ENCODE measurements around the gene CCDC85B. TPM values are rescaled to one million over a fixed set of nuclear protein-coding genes. Genes with fewer than 3 reads are reported as not detected.

The CCDC85B gene
- total and polyA plus RNA-seq, 10 donors = 38.7 to 131 (median 51.3) TPM

DNA sequence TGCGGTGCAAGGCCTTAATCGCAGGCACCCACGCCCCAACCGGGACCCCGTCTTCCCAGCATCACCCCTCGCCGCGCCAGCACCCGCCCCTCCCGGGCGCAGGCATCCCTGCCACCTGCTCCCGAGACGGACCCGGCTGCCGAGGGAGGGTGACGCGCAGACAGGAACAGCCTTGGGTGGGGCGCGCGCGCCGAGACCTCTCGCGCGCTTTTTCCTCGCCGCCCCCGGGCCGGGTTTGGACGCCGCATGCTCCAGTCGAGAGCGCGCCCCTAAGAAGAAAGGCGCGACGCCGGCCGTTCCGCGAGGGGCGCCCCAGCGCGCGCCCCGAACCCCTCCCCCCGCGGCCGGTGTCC is 33.0 kb upstream of the CCDC85B start:
- H3K9me3 ChIP-seq = no peaks in the 10 kb centered on the region
- peaks cover 40 to 83% (median 72%) of the 10 kb centered on the region in 6 donors for H3K4me1 ChIP-seq
- intact Hi-C loops (cut with DNase I; ENCODE audit: low total_unique reads) = no loop called here
- TF ChIP-seq POLR2A (IDR thresholded peaks at IDR 0.05) (peak in 1 of 3 donors; percentile 4), POLR2AphosphoS5 (IDR thresholded peaks at IDR 0.05) (no peak)
- TF ChIP-seq, protein P1, sequence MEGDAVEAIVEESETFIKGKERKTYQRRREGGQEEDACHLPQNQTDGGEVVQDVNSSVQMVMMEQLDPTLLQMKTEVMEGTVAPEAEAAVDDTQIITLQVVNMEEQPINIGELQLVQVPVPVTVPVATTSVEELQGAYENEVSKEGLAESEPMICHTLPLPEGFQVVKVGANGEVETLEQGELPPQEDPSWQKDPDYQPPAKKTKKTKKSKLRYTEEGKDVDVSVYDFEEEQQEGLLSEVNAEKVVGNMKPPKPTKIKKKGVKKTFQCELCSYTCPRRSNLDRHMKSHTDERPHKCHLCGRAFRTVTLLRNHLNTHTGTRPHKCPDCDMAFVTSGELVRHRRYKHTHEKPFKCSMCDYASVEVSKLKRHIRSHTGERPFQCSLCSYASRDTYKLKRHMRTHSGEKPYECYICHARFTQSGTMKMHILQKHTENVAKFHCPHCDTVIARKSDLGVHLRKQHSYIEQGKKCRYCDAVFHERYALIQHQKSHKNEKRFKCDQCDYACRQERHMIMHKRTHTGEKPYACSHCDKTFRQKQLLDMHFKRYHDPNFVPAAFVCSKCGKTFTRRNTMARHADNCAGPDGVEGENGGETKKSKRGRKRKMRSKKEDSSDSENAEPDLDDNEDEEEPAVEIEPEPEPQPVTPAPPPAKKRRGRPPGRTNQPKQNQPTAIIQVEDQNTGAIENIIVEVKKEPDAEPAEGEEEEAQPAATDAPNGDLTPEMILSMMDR (IDR thresholded peaks at IDR 0.05 in 8 of 11, conservative IDR thresholded peaks at IDR 0.05 in 3 of 11) = no peak
- 0 to 1% (median 0%) methylated on average over 6 to 49 of the region's 49 CpGs for WGBS, 5 donors
- H3K27me3 ChIP-seq (replicated peaks in 1 of 7) = no peaks in the 10 kb centered on the region
- H3K36me3 ChIP-seq = peaks cover 7 to 52% (median 46%) of the 10 kb centered on the region in 6 donors
- H3K4me3 ChIP-seq = peak overlapping the region; percentile 76 to 100 (median 99)
- DNase-seq = no peak
- H3K27ac ChIP-seq = peak overlapping the region; percentile 93 to 99 (median 97)

GRCh38 chr11:65857853-65858680 is 32.4 kb upstream of the CCDC85B start, which contains the start of gene CFL1:
TSS of gene CFL1 (minus strand) at chr11:65858180. CDS start at chr11:65858099, 81 bp downstream.
- H3K4me3 ChIP-seq = peak within 1 kb of the TSS; percentile 76 to 100 (median 99)

GRCh38 chr11:65858681-65859087 is 31.8 kb upstream of the CCDC85B start:
- H3K27me3 ChIP-seq (replicated peaks in 1 of 7) = no peaks in the 10 kb centered on the region
- H3K4me1 ChIP-seq = peaks cover 40 to 82% (median 72%) of the 10 kb centered on the region in 6 donors
- no peak for DNase-seq
- TF ChIP-seq, protein P1 (IDR thresholded peaks at IDR 0.05 in 8 of 11, conservative IDR thresholded peaks at IDR 0.05 in 3 of 11) = no peak
- TF ChIP-seq POLR2AphosphoS5 (IDR thresholded peaks at IDR 0.05) (no peak), POLR2A (IDR thresholded peaks at IDR 0.05) (no peak)
- peak overlapping the region; percentile 93 to 99 (median 97) for H3K27ac ChIP-seq
- 0 to 1% (median 1%) methylated on average over 10 of the region's 10 CpGs for WGBS, 5 donors
- intact Hi-C loops (cut with DNase I; ENCODE audit: low total_unique reads) = no loop called here
- no peaks in the 10 kb centered on the region for H3K9me3 ChIP-seq
- peaks cover 8 to 52% (median 46%) of the 10 kb centered on the region in 6 donors for H3K36me3 ChIP-seq
- peak overlapping the region; percentile 76 to 100 (median 99) for H3K4me3 ChIP-seq

More at GRCh38 chr11:65857853-65858680, 32.4 kb upstream of the CCDC85B start, which contains the start of gene CFL1:
- TF ChIP-seq POLR2A (IDR thresholded peaks at IDR 0.05) (peak; percentile 96 to 99 (median 98)), POLR2AphosphoS5 (IDR thresholded peaks at IDR 0.05) (peak; percentile 99 to 100 (median 100))
- TF ChIP-seq, protein P1 (IDR thresholded peaks at IDR 0.05 in 8 of 11, conservative IDR thresholded peaks at IDR 0.05 in 3 of 11) = peak in 3 of 11 experiments; percentile 29 to 55 (median 40)
- H3K27ac ChIP-seq = peak within 1 kb of the TSS; percentile 93 to 99 (median 97)
- peak; percentile 99 for DNase-seq
- intact Hi-C loops (cut with DNase I; ENCODE audit: low total_unique reads) = no loop called here
- peaks cover 40 to 83% (median 72%) of the 10 kb centered on the region in 6 donors for H3K4me1 ChIP-seq
- H3K27me3 ChIP-seq (replicated peaks in 1 of 7) = no peaks in the 10 kb centered on the region
- peaks cover 7 to 52% (median 46%) of the 10 kb centered on the region in 6 donors for H3K36me3 ChIP-seq
- no peaks in the 10 kb centered on the region for H3K9me3 ChIP-seq
- 0 to 1% (median 0%) methylated on average over 33 to 92 of the region's 92 CpGs for WGBS, 5 donors

All from spleen (tissue), 11 donors.